ENCODE measurements around the gene THSD7A.

THSD7A gene

GRCh38 chr7:11698384-11698871 lies 133.6 kb downstream of the THSD7A start:
- no peak for TF ChIP-seq CTCF (IDR thresholded peaks at IDR 0.05; ENCODE audit: extremely low read depth, missing control alignments)

GRCh38 chr7:11690395-11690794 lies 141.6 kb downstream of the THSD7A start:
- TF ChIP-seq CTCF (IDR thresholded peaks at IDR 0.05; ENCODE audit: extremely low read depth, missing control alignments), result no peak
- DNase-seq (ENCODE audit: low spot score), result no peak

More at GRCh38 chr7:11698384-11698871, 133.6 kb downstream of the THSD7A start:
- no peak for DNase-seq (ENCODE audit: low spot score)

GRCh38 chr7:11689096-11689495 lies 142.9 kb downstream of the THSD7A start:
- no peak for TF ChIP-seq CTCF (IDR thresholded peaks at IDR 0.05; ENCODE audit: extremely low read depth, missing control alignments)
- no peak for DNase-seq (ENCODE audit: low spot score)

GRCh38 chr7:11681461-11681860 lies 150.5 kb downstream of the THSD7A start:
- no peak for DNase-seq (ENCODE audit: low spot score)
- TF ChIP-seq CTCF (IDR thresholded peaks at IDR 0.05; ENCODE audit: extremely low read depth, missing control alignments), result no peak

GRCh38 chr7:11675163-11675562 lies 156.8 kb downstream of the THSD7A start:
- DNase-seq (ENCODE audit: low spot score), result no peak
- no peak for TF ChIP-seq CTCF (IDR thresholded peaks at IDR 0.05; ENCODE audit: extremely low read depth, missing control alignments)

- DNase-seq (ENCODE audit: low spot score), result no peak
- no peak for TF ChIP-seq CTCF (IDR thresholded peaks at IDR 0.05; ENCODE audit: extremely low read depth, missing control alignments)
Measured at GRCh38 chr7:11668727-11669126, 163.3 kb downstream of the THSD7A start.

DNA sequence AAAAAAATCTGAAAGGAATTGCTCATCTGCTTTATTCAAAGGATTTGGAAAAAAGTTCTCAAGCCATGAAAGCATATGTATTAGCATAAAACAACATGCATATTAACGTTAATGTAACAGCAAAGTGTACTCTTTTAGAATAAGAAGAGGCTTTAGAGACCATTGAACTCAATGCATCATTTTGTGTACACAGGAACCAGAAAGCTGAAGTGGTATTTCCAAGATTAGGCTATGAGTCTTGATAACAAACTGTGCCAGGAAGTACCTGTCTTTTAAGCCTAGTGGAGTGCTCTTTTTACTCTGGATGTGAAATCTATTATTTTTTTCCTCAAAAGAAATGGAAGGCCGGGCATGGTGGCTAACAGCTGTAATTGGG lies 164.2 kb downstream of the THSD7A start:
- TF ChIP-seq CTCF (IDR thresholded peaks at IDR 0.05; ENCODE audit: extremely low read depth, missing control alignments), result no peak
- no peak for DNase-seq (ENCODE audit: low spot score)

Data from GM20000 (cell line).